IMR-90 (cell line): ENCODE measurements around the gene IP6K3. TPM values are rescaled to one million over a fixed set of nuclear protein-coding genes. Genes with fewer than 3 reads are reported as not detected.

Experiments
- ATAC-seq: fragments of 200-7000 bp; cut with Tn5 transposase; 2 replicates; pipeline ENCODE4 v1.9.1; 2020; ENCODE audit warnings: low read depth, mild to moderate bottlenecking, moderate library complexity
- BruUV-seq: library from RNA; stranded (reverse); fragments of 400-500 nt; replicated peaks from 2 replicates; lab custom pipeline; 2021; lab: Mats Ljungman, UMichigan
- CTCF ChIA-PET: fragments of 300-600 bp; formaldehyde crosslinking; extraction: SDS; loops from one replicate; lab custom pipeline; 2021; ENCODE audit warnings: antibody characterized with exemption; lab: Yijun Ruan, JAX
- POLR2A ChIA-PET: fragments of 300-600 bp; sonication (Branson Sonifier 250); formaldehyde crosslinking; loops from one replicate; lab custom pipeline; 2022; ENCODE audit warnings: antibody characterized with exemption; ENCODE audit not compliant: unreplicated experiment; lab: Charles Lee
- DNase-seq: peaks from one replicate; pipeline ENCODE4 v3.0.0; 2013
- H2AFZ ChIP-seq: replicated peaks from 2 replicates; pipeline ENCODE3; 2013; ENCODE audit warnings: low read length, mild to moderate bottlenecking; ENCODE audit not compliant: poor library complexity
- H2AK5ac ChIP-seq: 2 replicates; pipeline ENCODE4 v1.6.1; 2013; ENCODE audit warnings: low read depth, low read length, inconsistent platforms
- H2AK9ac ChIP-seq: replicated peaks from 2 replicates; pipeline ENCODE3; 2013; ENCODE audit warnings: mild to moderate bottlenecking, low read depth, low read length, moderate library complexity; ENCODE audit not compliant: poor library complexity
- H2BK120ac ChIP-seq: 2 replicates; pipeline ENCODE4 v1.6.1; 2013; ENCODE audit warnings: low read depth, low read length, inconsistent platforms
- H2BK15ac ChIP-seq: 3 replicates; pipeline ENCODE4 v1.6.1; 2013; ENCODE audit warnings: low read depth, low read length, inconsistent platforms
- H2BK20ac ChIP-seq: 2 replicates; pipeline ENCODE4 v1.6.1; 2013; ENCODE audit warnings: low read depth, mild to moderate bottlenecking, inconsistent platforms, low read length, moderate library complexity
- H2BK5ac ChIP-seq: 2 replicates; pipeline ENCODE4 v1.6.1; 2013; ENCODE audit warnings: mild to moderate bottlenecking, low read depth, low read length, inconsistent platforms; ENCODE audit not compliant: poor library complexity, severe bottlenecking
- H3K14ac ChIP-seq: replicated peaks from 2 replicates; pipeline ENCODE4 v1.6.1; 2013; ENCODE audit warnings: low read depth, low read length, inconsistent platforms
- H3K18ac ChIP-seq: 2 replicates; pipeline ENCODE4 v1.6.1; 2013; ENCODE audit warnings: low read depth, low read length, control low read depth
- H3K23ac ChIP-seq: 2 replicates; pipeline ENCODE4 v1.6.1; 2013; ENCODE audit warnings: low read depth, low read length, inconsistent platforms
- H3K27ac ChIP-seq: 2 replicates; pipeline ENCODE4 v1.5.1; 2013; ENCODE audit warnings: mild to moderate bottlenecking, control low read depth, low read length; ENCODE audit not compliant: insufficient read depth
- H3K27me3 ChIP-seq: 2 replicates; pipeline ENCODE4 v1.6.1; 2013; ENCODE audit warnings: low read length; ENCODE audit not compliant: control insufficient read depth, insufficient read depth
- H3K36me3 ChIP-seq: 2 replicates; pipeline ENCODE4 v1.6.1; 2013; ENCODE audit warnings: low read length, mixed read lengths; ENCODE audit not compliant: control insufficient read depth, insufficient read depth
- H3K4ac ChIP-seq: 2 replicates; pipeline ENCODE4 v1.6.1; 2013; ENCODE audit warnings: low read depth, low read length, inconsistent platforms
- H3K4me1 ChIP-seq: 2 replicates; pipeline ENCODE4 v1.6.1; 2013; ENCODE audit warnings: low read length, mixed read lengths; ENCODE audit not compliant: control insufficient read depth, insufficient read depth
- H3K4me2 ChIP-seq: 2 replicates; pipeline ENCODE4 v1.6.1; 2013; ENCODE audit warnings: low read depth, mild to moderate bottlenecking, control low read depth, low read length, moderate library complexity
- H3K4me3 ChIP-seq: 2 replicates; pipeline ENCODE4 v1.5.1; 2013; ENCODE audit warnings: low read depth, mild to moderate bottlenecking, control low read depth, low read length, moderate library complexity; ENCODE audit not compliant: insufficient read depth
- H3K56ac ChIP-seq: 2 replicates; pipeline ENCODE4 v1.6.1; 2013; ENCODE audit warnings: low read length, inconsistent platforms; ENCODE audit not compliant: insufficient read depth; ENCODE audit errors: extremely low read depth
- H3K79me1 ChIP-seq, 2 experiments: 2 replicates each; pipeline ENCODE4 v1.6.1; 2013; ENCODE audit warnings: low read length in 2 of 2, inconsistent platforms in 1 of 2, low read depth in 1 of 2
- H3K9ac ChIP-seq: 2 replicates; pipeline ENCODE4 v1.6.1; 2013; ENCODE audit warnings: low read depth, low read length, control low read depth
- H3K9me1 ChIP-seq: 2 replicates; pipeline ENCODE4 v1.6.1; 2013; ENCODE audit warnings: low read length, inconsistent platforms; ENCODE audit not compliant: insufficient read depth
- H3K9me3 ChIP-seq: 2 replicates; pipeline ENCODE4 v1.6.1; 2013; ENCODE audit warnings: low read length; ENCODE audit not compliant: control insufficient read depth, insufficient read depth
- H4K20me1 ChIP-seq: 2 replicates; pipeline ENCODE4 v1.6.1; 2013; ENCODE audit warnings: low read length, inconsistent platforms; ENCODE audit not compliant: insufficient read depth
- H4K5ac ChIP-seq: 2 replicates; pipeline ENCODE4 v1.6.1; 2013; ENCODE audit warnings: mild to moderate bottlenecking, low read depth, low read length, control low read depth
- H4K8ac ChIP-seq, 2 experiments: 2 replicates each; pipeline ENCODE4 v1.6.1; 2013; ENCODE audit warnings: low read depth in 2 of 2, low read length in 2 of 2, control low read depth in 1 of 2, inconsistent platforms in 1 of 2
- H4K91ac ChIP-seq: 2 replicates; pipeline ENCODE4 v1.6.1; 2013; ENCODE audit warnings: low read depth, low read length, inconsistent platforms; ENCODE audit not compliant: insufficient read depth
- CHD1 ChIP-seq: IDR thresholded peaks from 2 replicates; pipeline ENCODE4 v1.6.1; 2012; ENCODE audit warnings: low read depth, low read length, improper control_type of control experiment
- CTCF ChIP-seq: conservative IDR thresholded peaks from 2 replicates; pipeline ENCODE4 v1.5.1; 2012; ENCODE audit warnings: mild to moderate bottlenecking, low read depth, low read length, improper control_type of control experiment
- ELK1 ChIP-seq: fragments of 150-350 bp; IDR thresholded peaks from 2 replicates; pipeline ENCODE4 v1.6.1; 2016; ENCODE audit warnings: low read depth, mild to moderate bottlenecking, low read length, moderate library complexity, borderline replicate concordance
- MAFK ChIP-seq: IDR thresholded peaks from 2 replicates; pipeline ENCODE4 v1.6.1; 2012; ENCODE audit warnings: low read depth, low read length, improper control_type of control experiment
- MAZ ChIP-seq: IDR thresholded peaks from 2 replicates; pipeline ENCODE4 v1.6.1; 2012; ENCODE audit warnings: low read depth, mild to moderate bottlenecking, low read length, improper control_type of control experiment, moderate library complexity, borderline replicate concordance
- MXI1 ChIP-seq: IDR thresholded peaks from 2 replicates; pipeline ENCODE4 v1.6.1; 2012; ENCODE audit warnings: low read depth, mild to moderate bottlenecking, low read length, moderate library complexity, borderline replicate concordance
- RAD21 ChIP-seq: IDR thresholded peaks from 2 replicates; pipeline ENCODE4 v1.6.1; 2012; ENCODE audit warnings: low read length, improper control_type of control experiment
- SMC3 ChIP-seq: fragments of 150-350 bp; IDR thresholded peaks from 2 replicates; pipeline ENCODE4 v1.6.1; 2016; ENCODE audit warnings: low read depth, mild to moderate bottlenecking, antibody characterized with exemption, low read length, moderate library complexity
- USF2 ChIP-seq: fragments of 150-350 bp; IDR thresholded peaks from 2 replicates; pipeline ENCODE4 v1.6.1; 2017; ENCODE audit warnings: mild to moderate bottlenecking, antibody characterized with exemption, low read length, low read depth
- WGBS, 2 experiments: methylation state at CpG; one replicate each; pipeline versions ENCODE4 v1.1.5 to v1.1.7; 2013; ENCODE audit warnings: missing lambda C conversion rate in 2 of 2; ENCODE audit not compliant: insufficient read length in 1 of 2; ENCODE audit errors: extremely low coverage in 2 of 2; 5-methylcytosine and 5-hydroxymethylcytosine counted together
- dilution Hi-C: fragments of 300-500 bp; cut with HindIII; formaldehyde crosslinking; loops from one replicate; pipeline ENCODE4 v1.14.3; 2018; ENCODE audit warnings: low sequenced_read_pairs; ENCODE audit not compliant: unreplicated experiment
- in situ Hi-C: fragments of 300-500 bp; cut with MboI; formaldehyde crosslinking; loops from 3 replicates; pipeline ENCODE4 v1.14.3; 2019; ENCODE audit warnings: low sequenced_read_pairs, inconsistent platforms, mixed read lengths
- intact Hi-C: fragments of 100-400 bp; cut with micrococcal nuclease; formaldehyde crosslinking; loops from 2 replicates; pipeline ENCODE4 v1.10.0; 2022
- polyA plus RNA-seq, 3 experiments: library from polyadenylated mRNA; depleted of rRNA; stranded (reverse); fragments of >200 nt; gene quantifications; 2 replicates each; pipeline ENCODE4 v1.2.3, GENCODE V29; 2012; ENCODE audit warnings: low replicate concordance in 1 of 3
- total RNA-seq: library from RNA; depleted of rRNA; stranded (reverse); fragments of >200 nt; gene quantifications from 2 replicates; pipeline ENCODE4 v1.2.3, GENCODE V29; 2012

The IP6K3 gene
- total and polyA plus RNA-seq, 2 of the 4 experiments (the other 2 are of a cell fraction): 0.18 to 0.51 TPM

GRCh38 chr6:33733709-33734007 lies 13.0 kb downstream of the IP6K3 start:
- Histone ChIP-seq H2AK5ac (no peak overlapping the region), H3K4me3 (no peak overlapping the region), H3K4ac (no peak overlapping the region), H3K27ac (no peak overlapping the region), H3K36me3 (no peaks in the 10 kb centered on the region), H4K8ac (no peak overlapping the region), H2AFZ (no peak overlapping the region), H3K9me3 (no peaks in the 10 kb centered on the region), H2AK9ac (no peak overlapping the region), H2BK20ac (no peak overlapping the region), H3K4me2 (no peak overlapping the region), H3K27me3 (peaks cover 5% of the 10 kb centered on the region; the same call in 1 of the 2 replicates), H3K9me1 (no peaks in the 10 kb centered on the region), H2BK5ac (no peak overlapping the region), H2BK15ac (no peak overlapping the region), H4K20me1 (no peaks in the 10 kb centered on the region), H4K91ac (no peak overlapping the region), H3K23ac (no peak overlapping the region), H3K56ac (no peak overlapping the region), H3K4me1 (no peaks in the 10 kb centered on the region), H3K14ac (no peak overlapping the region), H3K18ac (no peak overlapping the region), H3K79me1 (no peaks in the 10 kb centered on the region), H4K5ac (no peak overlapping the region), H3K9ac (no peak overlapping the region), H2BK120ac (no peak overlapping the region)
- ATAC-seq (no peak), DNase-seq (no peak)
- 85% methylated on average over 6 of the region's 8 CpGs; no CpG with 5 or more reads in 1 of the 2 experiments for WGBS, 2 experiments
- ChIA-PET POLR2A (no interaction called here), CTCF (no interaction called here)
- TF ChIP-seq CHD1 (no peak), MXI1 (no peak), SMC3 (no peak), RAD21 (no peak), USF2 (no peak), CTCF (no peak), MAFK (no peak), ELK1 (no peak), MAZ (no peak)
- dilution Hi-C loops: no loop called here
- no TSS peak for BruUV-seq
- in situ Hi-C loops: no loop called here
- intact Hi-C loops: no loop called here
